ENCODE results near the gene MOK.

DNA sequence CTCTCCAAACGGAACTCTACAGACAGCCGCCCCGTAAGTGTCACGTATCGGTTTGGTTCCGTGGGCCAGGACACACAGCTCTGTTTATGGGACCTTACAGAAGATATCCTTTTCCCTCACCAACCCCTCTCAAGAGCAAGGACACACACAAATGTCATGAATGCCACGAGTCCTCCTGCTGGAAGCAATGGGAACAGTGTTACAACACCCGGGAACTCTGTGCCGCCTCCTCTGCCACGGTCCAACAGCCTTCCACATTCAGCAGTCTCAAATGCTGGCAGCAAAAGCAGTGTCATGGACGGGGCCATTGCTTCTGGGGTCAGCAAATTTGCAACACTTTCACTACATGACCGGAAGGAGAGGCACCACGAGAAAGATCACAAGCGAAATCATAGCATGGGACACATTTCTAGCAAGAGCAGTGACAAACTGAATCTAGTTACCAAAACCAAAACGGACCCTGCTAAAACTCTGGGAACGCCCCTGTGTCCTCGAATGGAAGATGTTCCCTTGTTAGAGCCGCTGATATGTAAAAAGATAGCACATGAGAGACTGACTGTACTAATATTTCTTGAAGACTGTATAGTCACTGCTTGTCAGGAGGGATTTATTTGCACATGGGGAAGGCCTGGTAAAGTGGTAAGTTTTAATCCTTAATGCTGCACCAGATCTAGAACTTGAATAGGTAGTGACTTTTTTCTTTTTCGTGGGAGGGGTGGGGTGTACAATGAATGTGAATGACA lies 95.6 kb downstream of the MOK start:
- TF ChIP-seq, protein P1, sequence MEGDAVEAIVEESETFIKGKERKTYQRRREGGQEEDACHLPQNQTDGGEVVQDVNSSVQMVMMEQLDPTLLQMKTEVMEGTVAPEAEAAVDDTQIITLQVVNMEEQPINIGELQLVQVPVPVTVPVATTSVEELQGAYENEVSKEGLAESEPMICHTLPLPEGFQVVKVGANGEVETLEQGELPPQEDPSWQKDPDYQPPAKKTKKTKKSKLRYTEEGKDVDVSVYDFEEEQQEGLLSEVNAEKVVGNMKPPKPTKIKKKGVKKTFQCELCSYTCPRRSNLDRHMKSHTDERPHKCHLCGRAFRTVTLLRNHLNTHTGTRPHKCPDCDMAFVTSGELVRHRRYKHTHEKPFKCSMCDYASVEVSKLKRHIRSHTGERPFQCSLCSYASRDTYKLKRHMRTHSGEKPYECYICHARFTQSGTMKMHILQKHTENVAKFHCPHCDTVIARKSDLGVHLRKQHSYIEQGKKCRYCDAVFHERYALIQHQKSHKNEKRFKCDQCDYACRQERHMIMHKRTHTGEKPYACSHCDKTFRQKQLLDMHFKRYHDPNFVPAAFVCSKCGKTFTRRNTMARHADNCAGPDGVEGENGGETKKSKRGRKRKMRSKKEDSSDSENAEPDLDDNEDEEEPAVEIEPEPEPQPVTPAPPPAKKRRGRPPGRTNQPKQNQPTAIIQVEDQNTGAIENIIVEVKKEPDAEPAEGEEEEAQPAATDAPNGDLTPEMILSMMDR (IDR thresholded peaks at IDR 0.05): peak in 1 of 2 donors; percentile 19
- no peak for TF ChIP-seq POLR2A (IDR thresholded peaks at IDR 0.05)
- no peak for TF ChIP-seq POLR2AphosphoS5 (IDR thresholded peaks at IDR 0.05)
